Stimulated activated naive CD8-positive, alpha-beta T cell treated with anti-CD3 and anti-CD28 coated beads, Interleukin-15, amount 100 ng/mL, for 72 hours (primary cell): ENCODE measurements around the gene SLC15A1.
A peak's percentile ranks its signal among the peaks of the same experiment; 100 is the strongest.

Experiments
- ATAC-seq: fragments of 150-1000 bp; cut with Tn5 transposase; 2 replicates; pipeline ENCODE4 v1.10.0; 2021; ENCODE audit warnings: mild to moderate bottlenecking, moderate library complexity
- DNase-seq, 2 donors: peaks; one replicate each; pipeline ENCODE4 v3.0.0; 2021 to 2022
- H3K27ac Mint-ChIP-seq, 2 donors: one replicate each; pipeline ENCODE4 v1.8.0; 2022; ENCODE audit warnings: mild to moderate bottlenecking in 2 of 2, mixed read lengths in 2 of 2, moderate library complexity in 2 of 2
- H3K27me3 Mint-ChIP-seq: one replicate; pipeline ENCODE4 v1.8.0; 2022; ENCODE audit warnings: mixed read lengths
- H3K4me1 Mint-ChIP-seq: one replicate; pipeline ENCODE4 v1.8.0; 2022; ENCODE audit warnings: mild to moderate bottlenecking, mixed read lengths
- H3K4me3 Mint-ChIP-seq, 2 donors: one replicate each; pipeline ENCODE4 v1.8.0; 2022; ENCODE audit warnings: mild to moderate bottlenecking in 2 of 2, mixed read lengths in 2 of 2, moderate library complexity in 1 of 2
- H3K9me3 Mint-ChIP-seq, 2 donors: one replicate each; pipeline ENCODE4 v1.8.0; 2022; ENCODE audit warnings: mixed read lengths in 2 of 2

Gene SLC15A1

DNA sequence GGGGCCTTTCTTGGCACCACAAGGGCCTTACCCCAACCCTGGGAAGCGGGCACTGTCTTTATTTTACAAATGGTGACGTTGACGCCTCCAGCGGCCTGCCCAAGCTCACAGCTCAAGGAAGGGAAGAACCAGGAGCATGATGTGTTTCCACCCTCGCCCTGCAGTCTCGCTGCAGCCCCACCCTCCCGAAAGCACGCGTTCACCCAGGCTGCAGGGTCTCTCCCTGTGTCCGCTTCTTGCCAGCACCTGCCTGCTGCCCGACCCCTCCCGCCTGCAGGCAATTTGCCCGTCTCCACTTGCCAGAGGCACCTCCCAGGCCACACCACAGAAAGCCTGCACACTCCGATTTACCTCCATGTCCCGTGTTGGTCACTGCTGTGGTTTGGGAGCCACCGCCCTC lies 76.6 kb downstream of the SLC15A1 start:
- H3K27me3 Mint-ChIP-seq, result peaks cover 19% of the 10 kb centered on the region
- H3K4me3 Mint-ChIP-seq, result no peak overlapping the region
- no peaks in the 10 kb centered on the region for H3K4me1 Mint-ChIP-seq
- no peak overlapping the region for H3K27ac Mint-ChIP-seq
- no peak for DNase-seq
- ATAC-seq, result no peak
- no peaks in the 10 kb centered on the region for H3K9me3 Mint-ChIP-seq

DNA sequence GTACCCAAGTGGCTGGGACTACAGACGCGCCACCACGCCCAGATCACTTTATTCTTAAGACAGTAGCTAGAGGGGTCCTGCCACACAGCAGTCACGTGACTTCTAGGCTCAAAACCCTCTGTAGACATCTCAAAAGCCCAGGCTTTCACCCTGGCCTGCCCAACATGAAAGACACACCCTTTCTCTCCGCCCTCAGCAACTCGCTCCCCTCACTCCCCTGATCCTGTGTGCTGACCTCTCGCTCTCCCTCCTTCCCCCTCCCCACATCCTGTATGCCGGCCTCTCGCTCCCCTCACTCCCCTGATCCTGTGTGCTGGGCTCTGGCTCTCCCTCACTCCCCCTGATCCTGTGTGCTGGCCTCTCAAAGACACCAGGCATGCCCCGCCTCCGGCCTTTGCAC lies 77.4 kb downstream of the SLC15A1 start:
- H3K4me1 Mint-ChIP-seq, result no peaks in the 10 kb centered on the region
- ATAC-seq (no peak), DNase-seq (no peak)
- peak overlapping the region in 1 of 2 donors; percentile 38 for H3K27ac Mint-ChIP-seq
- no peaks in the 10 kb centered on the region for H3K9me3 Mint-ChIP-seq
- no peak overlapping the region for H3K4me3 Mint-ChIP-seq
- H3K27me3 Mint-ChIP-seq, result peaks cover 19% of the 10 kb centered on the region

DNA sequence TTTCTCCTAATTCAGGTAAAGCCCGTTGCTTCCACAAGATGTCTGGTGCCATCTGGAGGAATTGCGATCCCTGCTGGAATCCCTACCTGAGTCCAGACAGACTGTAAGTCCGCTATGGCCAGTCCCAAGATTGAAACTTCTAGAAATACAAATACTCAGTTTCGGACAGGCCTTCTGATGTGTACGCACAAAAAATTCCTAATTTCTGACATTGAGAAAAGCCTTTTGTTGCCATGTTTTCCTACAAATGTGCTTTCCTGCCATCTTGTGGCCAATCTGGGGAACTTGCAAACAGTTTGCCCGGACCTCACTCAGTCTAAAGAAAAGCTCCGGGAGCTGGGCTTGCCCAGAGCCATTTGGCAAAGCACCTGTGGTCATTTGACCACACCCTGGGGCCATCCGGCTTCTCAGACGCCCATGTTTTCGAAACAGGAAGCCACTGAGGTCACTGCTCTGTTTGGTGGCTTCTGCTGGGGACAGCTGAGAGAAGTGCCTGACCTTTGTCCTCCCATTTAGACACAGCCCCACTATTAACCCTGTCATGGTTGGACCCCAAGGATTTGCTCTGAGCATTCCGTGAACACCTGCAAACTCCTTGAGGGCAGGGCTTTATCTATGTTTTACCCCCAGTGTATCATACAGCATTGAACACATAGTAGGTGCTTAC lies 79.4 kb downstream of the SLC15A1 start:
- Mint-ChIP-seq H3K27ac (no peak overlapping the region), H3K9me3 (no peaks in the 10 kb centered on the region), H3K27me3 (peaks cover 11% of the 10 kb centered on the region), H3K4me1 (no peaks in the 10 kb centered on the region), H3K4me3 (no peak overlapping the region)
- DNase-seq (peak; percentile 41 to 48), ATAC-seq (peak; percentile 78)

DNA sequence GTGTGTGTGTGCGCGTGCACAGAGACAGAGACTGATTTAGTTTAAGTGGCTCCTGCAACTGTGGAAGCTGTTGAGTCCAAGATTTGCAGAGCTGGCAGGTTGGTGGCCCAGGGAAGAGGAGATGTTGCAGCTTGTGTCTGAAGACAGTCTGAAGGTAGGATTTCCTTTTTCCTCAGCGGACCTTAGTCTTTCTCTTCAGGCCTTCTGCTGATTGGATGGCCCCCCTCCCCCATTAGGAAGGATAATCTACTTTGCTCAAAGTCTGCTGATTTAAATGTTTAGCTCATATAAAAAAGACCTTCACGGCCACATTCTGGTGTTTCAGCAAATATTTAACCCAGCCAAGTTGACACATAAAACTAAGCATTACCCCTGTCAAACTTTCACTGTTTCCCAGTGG lies 84.3 kb downstream of the SLC15A1 start:
- DNase-seq, result no peak
- Mint-ChIP-seq H3K4me3 (no peak overlapping the region), H3K27ac (no peak overlapping the region), H3K9me3 (no peaks in the 10 kb centered on the region), H3K4me1 (peaks cover 25% of the 10 kb centered on the region), H3K27me3 (peaks cover 16% of the 10 kb centered on the region)
- no peak for ATAC-seq

DNA sequence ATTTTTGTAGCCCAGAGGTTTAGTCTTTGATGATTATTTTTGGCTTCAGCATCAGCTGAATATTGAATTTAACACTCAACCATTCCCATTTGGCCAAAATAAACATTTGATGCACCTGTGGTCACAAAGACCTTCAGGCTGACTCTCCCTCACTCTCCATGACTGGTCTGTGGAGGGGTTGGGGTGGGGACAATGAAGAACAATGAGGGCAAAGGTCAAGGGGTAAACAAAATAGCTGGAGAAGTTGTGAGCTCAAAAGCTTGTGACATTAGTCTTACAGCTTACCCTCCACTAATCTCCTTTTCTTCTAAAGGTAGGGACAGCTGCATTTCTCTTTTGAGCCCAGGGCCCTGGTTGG lies 86.9 kb downstream of the SLC15A1 start:
- ATAC-seq (no peak), DNase-seq (no peak)
- Mint-ChIP-seq H3K4me3 (no peak overlapping the region), H3K27ac (no peak overlapping the region), H3K4me1 (peaks cover 25% of the 10 kb centered on the region), H3K9me3 (no peaks in the 10 kb centered on the region), H3K27me3 (peaks cover 27% of the 10 kb centered on the region)

DNA sequence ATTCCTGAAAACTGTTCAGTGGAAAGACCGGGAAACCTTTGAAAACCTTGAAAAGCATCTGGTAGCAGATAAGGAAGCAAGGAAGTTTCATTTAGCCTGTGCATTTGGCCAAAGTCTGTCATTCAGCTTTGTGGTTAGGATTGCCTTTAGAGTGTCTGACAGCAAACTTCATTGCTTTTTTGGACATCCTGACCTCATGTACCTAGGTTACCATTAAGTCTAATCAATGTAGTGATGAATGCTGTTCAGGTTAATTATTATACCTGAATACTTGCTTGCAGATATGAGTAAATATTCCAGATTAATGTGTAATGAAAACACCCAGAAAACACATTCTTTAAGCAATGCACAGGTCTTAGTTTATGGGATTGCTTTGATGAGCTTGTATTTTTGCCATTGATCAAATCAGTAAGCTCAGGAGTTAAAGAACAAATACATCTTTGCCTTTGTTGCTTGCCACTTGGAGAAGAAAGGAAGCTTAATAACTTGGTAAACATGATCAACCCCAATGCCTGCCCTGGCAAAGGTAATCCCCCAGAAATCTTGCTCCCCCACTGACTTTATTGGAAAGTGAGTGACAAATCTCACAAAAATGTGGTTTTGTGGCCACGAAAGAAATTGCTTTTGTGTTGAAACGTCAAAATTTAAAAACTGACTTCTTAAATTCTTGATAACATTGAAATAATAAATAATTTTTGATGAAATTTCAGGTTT lies 87.4 kb downstream of the SLC15A1 start:
- H3K4me1 Mint-ChIP-seq, result peaks cover 25% of the 10 kb centered on the region
- H3K27ac Mint-ChIP-seq, result no peak overlapping the region
- no peak overlapping the region for H3K4me3 Mint-ChIP-seq
- DNase-seq (no peak), ATAC-seq (no peak)
- H3K9me3 Mint-ChIP-seq, result no peaks in the 10 kb centered on the region
- H3K27me3 Mint-ChIP-seq, result peaks cover 27% of the 10 kb centered on the region

DNA sequence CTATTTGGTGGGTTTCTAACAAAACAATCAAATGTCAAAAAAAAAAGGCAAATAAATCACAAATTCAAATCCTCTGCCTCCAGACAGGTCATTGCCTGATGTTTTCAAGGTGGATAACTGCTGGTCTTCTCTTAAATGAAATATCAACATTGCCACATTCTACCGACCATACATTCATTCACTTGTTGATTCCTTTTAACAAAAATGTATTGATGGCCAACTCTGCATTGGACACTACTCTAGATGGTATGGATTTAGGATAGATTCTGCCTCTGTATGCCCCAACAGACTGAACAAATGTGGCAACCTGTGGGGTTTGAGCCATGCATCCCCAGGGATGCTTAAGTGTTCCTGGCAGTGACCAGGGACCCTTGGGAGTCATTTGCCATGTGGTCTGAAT lies 88.0 kb downstream of the SLC15A1 start:
- no peak for DNase-seq
- Mint-ChIP-seq H3K4me3 (no peak overlapping the region), H3K27ac (peak overlapping the region in 1 of 2 donors; percentile 23), H3K9me3 (no peaks in the 10 kb centered on the region), H3K4me1 (peaks cover 25% of the 10 kb centered on the region), H3K27me3 (peaks cover 27% of the 10 kb centered on the region)
- ATAC-seq, result no peak

DNA sequence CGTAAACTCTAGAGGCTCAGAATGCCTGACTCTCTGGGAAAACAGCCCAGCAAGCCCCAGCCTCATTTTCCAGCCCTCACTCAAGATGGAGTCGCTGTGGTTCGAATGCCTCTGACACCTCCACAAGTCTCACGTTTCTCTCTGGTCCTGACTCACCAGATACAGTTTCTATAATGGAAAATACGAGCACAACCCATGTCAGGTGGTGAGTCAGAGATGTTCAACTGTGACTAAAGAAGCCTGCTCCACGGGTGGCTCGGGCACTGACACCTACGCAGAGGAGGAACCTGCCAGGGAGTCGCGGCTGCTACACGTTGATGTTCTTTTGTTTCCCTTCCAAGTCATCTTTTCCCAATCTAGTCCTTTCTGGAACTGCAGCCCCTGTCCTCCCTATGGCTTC lies 88.4 kb downstream of the SLC15A1 start:
- peaks cover 25% of the 10 kb centered on the region for H3K4me1 Mint-ChIP-seq
- peaks cover 27% of the 10 kb centered on the region for H3K27me3 Mint-ChIP-seq
- H3K27ac Mint-ChIP-seq, result peak overlapping the region in 1 of 2 donors; percentile 23
- DNase-seq (peak; percentile 60 to 77), ATAC-seq (peak; percentile 99)
- H3K4me3 Mint-ChIP-seq, result no peak overlapping the region
- no peaks in the 10 kb centered on the region for H3K9me3 Mint-ChIP-seq

DNA sequence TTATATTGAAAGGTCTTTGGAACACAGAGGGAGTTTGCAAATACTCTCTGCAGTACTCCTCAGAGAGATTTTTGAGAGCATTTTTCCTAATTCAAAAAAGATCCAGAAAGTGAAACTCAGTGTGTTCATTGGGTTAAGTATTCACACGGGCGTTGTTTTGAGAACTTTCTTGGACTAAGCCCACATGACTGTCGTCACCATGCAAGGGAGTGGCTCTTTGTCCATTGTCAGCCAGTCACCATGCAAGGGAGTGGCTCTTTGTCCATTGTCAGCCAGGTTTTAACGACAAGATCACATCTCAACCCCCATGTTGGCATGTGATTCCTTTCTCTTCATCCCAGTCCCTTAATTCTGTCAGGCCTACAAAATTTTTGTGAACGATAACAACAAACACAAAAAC lies 94.3 kb downstream of the SLC15A1 start:
- ATAC-seq, result no peak
- H3K9me3 Mint-ChIP-seq, result no peaks in the 10 kb centered on the region
- H3K27me3 Mint-ChIP-seq, result peaks cover 19% of the 10 kb centered on the region
- H3K4me3 Mint-ChIP-seq, result no peak overlapping the region
- H3K27ac Mint-ChIP-seq, result no peak overlapping the region
- H3K4me1 Mint-ChIP-seq, result peaks cover 10% of the 10 kb centered on the region
- no peak for DNase-seq

DNA sequence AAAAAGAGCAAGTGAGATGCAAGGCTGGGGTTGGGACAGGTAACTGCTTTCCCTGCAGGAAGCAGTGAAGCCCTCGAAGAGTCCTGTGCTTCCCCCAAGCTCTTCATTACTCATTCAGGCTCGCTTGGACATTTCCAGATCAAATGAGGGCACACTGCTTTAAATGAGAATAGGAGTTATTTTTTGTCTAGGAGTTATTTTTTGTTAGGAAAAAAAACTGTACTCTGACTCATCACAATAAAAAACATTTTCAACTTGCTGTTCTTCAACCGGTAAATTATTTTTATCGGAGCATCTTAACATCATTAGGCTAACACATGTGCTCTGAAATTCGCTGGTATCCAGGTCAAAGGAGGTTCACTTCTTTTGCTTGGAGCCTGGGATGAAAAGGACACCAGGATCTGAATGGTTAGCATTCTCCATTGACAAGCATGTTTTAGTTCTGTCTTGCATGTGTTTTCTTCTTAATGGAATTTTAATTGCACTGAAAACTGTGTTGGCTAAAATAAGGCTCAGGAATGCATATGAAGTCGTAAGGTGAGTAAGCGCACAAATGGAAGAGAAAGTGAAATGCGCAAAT lies 94.9 kb downstream of the SLC15A1 start:
- peaks cover 12% of the 10 kb centered on the region for H3K4me1 Mint-ChIP-seq
- ATAC-seq (no peak), DNase-seq (no peak)
- H3K27me3 Mint-ChIP-seq, result peaks cover 19% of the 10 kb centered on the region
- no peak overlapping the region for H3K4me3 Mint-ChIP-seq
- H3K27ac Mint-ChIP-seq, result no peak overlapping the region
- no peaks in the 10 kb centered on the region for H3K9me3 Mint-ChIP-seq

DNA sequence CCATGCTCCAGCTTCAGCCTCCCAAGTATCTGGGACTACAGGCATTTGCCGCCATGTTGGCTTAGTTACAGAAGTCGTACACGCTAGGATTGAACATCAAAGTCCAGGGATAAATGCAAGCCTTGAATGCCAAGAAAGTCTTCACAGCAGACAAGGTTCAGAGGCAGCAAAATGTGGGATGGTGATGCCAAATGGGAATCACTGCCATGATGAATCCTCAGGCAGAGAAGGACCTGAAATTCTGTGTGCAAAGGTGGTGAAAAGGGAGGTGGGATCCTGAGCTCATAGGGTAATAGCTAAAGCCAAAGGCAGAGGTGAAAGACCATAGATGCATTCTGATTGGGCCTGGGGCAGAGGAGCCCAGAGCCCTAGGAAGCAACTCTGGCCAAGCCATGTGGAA lies 96.2 kb downstream of the SLC15A1 start:
- H3K27ac Mint-ChIP-seq, result no peak overlapping the region
- H3K27me3 Mint-ChIP-seq, result peaks cover 9% of the 10 kb centered on the region
- ATAC-seq (no peak), DNase-seq (no peak)
- no peaks in the 10 kb centered on the region for H3K9me3 Mint-ChIP-seq
- peaks cover 12% of the 10 kb centered on the region for H3K4me1 Mint-ChIP-seq
- no peak overlapping the region for H3K4me3 Mint-ChIP-seq

DNA sequence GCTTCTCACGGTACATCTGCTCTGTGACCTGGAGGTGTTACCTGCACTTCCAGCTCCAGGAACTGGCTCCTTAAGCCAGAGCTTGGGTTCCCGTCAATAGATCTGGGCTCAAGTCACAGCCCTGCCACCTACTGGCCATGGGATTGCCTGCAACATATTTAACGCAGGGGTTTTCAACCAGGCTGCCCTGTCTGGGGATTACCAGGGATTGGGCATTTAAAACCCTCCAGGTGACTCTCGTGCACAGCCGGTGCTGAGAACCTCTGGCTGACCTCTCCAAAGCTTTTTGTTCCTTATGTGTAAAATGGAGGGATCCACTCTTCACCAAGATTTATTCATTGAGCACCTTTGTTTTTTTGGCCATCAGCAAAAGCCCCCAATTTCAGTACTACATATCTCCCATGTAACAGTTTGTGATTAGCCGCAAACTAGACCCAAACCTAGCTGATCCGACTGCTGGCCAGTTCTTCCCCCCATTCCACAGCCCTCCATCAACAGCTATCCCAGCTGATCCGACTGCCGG lies 98.9 kb downstream of the SLC15A1 start:
- ATAC-seq, result peak; percentile 93
- H3K9me3 Mint-ChIP-seq, result no peaks in the 10 kb centered on the region
- no peak overlapping the region for H3K4me3 Mint-ChIP-seq
- DNase-seq, result peak; percentile 58 to 67
- peaks cover 12% of the 10 kb centered on the region for H3K4me1 Mint-ChIP-seq
- H3K27me3 Mint-ChIP-seq, result peaks cover 8% of the 10 kb centered on the region
- H3K27ac Mint-ChIP-seq, result peak overlapping the region; percentile 63 to 93

DNA sequence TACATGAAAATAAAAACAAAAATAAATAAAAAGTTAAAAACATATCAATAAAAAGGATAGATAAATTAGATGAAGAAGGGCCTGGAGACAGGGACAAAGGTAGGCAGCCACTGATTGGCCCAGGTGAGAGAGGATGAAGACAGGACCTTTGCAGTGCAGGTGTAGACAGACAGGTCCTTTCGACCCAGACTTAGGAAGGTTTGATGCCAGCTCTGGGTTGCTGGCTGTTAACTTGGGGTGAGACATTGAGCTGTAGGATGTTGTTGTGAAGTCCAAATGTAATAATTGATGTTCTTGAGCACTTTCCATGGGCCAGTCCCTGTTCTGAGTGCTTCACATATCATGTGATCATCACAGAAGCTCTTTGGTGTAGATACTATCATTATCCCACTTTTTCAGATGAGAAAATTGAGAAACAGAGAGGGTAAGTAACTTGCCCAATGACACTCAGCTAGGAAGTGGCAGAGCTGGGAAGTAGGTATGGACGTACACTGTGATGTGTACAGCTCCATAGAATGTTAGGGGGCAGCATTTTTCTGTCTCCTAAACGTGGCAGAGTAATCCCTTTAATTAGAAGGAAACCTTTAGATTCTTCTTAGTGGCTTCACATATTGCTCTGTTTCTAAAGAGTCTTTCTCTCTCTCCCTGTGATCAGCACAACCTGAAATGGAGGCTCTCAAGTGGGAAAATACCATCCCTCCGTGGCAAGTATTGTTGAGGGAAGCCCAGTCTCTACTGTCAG lies 99.6 kb downstream of the SLC15A1 start:
- no peaks in the 10 kb centered on the region for H3K9me3 Mint-ChIP-seq
- DNase-seq (no peak), ATAC-seq (no peak)
- peaks cover 12% of the 10 kb centered on the region for H3K4me1 Mint-ChIP-seq
- peak overlapping the region; percentile 63 to 93 for H3K27ac Mint-ChIP-seq
- H3K4me3 Mint-ChIP-seq, result no peak overlapping the region
- H3K27me3 Mint-ChIP-seq, result peaks cover 8% of the 10 kb centered on the region

DNA sequence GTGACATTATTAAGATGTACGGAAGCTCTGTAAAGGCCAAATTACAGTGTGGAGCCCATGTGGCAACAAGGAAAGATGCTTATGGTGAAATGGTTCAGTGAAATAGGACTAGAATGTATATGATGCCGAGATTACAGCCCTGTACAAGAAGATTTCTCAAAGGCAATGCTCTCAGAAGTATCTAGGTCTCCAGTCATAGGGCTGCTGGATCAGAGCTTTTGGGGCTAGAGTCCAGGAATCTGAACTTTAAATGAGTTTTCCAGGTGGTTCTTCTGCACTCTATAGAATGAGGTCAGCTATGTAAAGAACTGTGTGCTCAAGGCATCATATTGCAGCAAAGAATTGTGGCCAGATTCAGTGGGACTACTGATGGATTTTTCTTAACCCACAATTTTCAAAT lies 100.2 kb downstream of the SLC15A1 start:
- peaks cover 8% of the 10 kb centered on the region for H3K27me3 Mint-ChIP-seq
- DNase-seq (no peak), ATAC-seq (no peak)
- no peak overlapping the region for H3K4me3 Mint-ChIP-seq
- H3K27ac Mint-ChIP-seq, result no peak overlapping the region
- H3K9me3 Mint-ChIP-seq, result no peaks in the 10 kb centered on the region
- H3K4me1 Mint-ChIP-seq, result peaks cover 12% of the 10 kb centered on the region

DNA sequence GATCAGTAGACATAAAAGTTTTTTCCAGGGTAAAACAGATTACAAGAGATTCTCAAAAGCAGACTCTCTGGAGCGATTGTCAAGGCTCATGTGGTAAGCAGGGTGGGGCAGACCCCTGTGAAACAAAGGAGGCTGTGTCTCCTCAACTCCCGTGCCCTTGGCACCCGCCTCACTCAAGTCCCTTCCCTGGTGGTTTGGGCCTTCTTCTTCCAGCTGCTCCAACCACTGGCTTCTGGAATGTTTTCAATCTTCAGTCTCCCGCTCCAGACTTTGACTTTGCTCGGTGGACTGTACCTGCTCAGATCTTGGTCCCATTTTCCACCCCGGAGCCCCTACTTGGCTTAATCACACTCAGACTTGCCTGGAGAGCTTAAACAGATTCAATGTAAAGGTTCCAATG lies 100.7 kb downstream of the SLC15A1 start:
- H3K4me3 Mint-ChIP-seq, result no peak overlapping the region
- H3K27me3 Mint-ChIP-seq, result peaks cover 8% of the 10 kb centered on the region
- peak overlapping the region in 1 of 2 donors; percentile 43 for H3K27ac Mint-ChIP-seq
- ATAC-seq, result no peak
- H3K4me1 Mint-ChIP-seq, result peaks cover 12% of the 10 kb centered on the region
- DNase-seq, result no peak
- H3K9me3 Mint-ChIP-seq, result no peaks in the 10 kb centered on the region
